Ovary (tissue), 9 donors: ENCODE results near the gene PRMT1. TPM values are rescaled to one million over a fixed set of nuclear protein-coding genes. Genes with fewer than 3 reads are reported as not detected.

Experiments used
- DNase-seq, 5 donors: peaks; one replicate each; pipeline ENCODE4 v3.0.0-alpha.2; 2019 to 2020
- H3K27ac ChIP-seq, 2 donors: fragments of 200-600 bp; one replicate each; pipeline versions ENCODE4 v1.5.1 to v1.8.0; 2019 to 2022
- H3K27me3 ChIP-seq: fragments of 200-600 bp; one replicate; pipeline ENCODE4 v1.8.0; 2022
- H3K36me3 ChIP-seq: fragments of 200-600 bp; sonication (generic); one replicate; pipeline ENCODE4 v1.5.1; 2019
- H3K4me1 ChIP-seq: one replicate; pipeline ENCODE4 v1.8.1; 2013; ENCODE audit warnings: mild to moderate bottlenecking, moderate library complexity; ENCODE audit not compliant: insufficient read depth
- H3K4me3 ChIP-seq: fragments of 200-600 bp; sonication (generic); one replicate; pipeline ENCODE4 v1.5.1; 2017
- H3K9me3 ChIP-seq, 2 donors: fragments of 200-600 bp in 1 of 2; sonication (generic) in 1 of 2; one replicate each; pipeline versions ENCODE4 v1.5.1 to v1.8.1; 2013 to 2019; ENCODE audit warnings: mild to moderate bottlenecking in 1 of 2, moderate library complexity in 1 of 2
- CTCF ChIP-seq, 3 donors: fragments of 450-650 bp in 2 of 3; fragments of 200-600 bp in 1 of 3; IDR thresholded peaks; one replicate each; pipeline versions ENCODE4 v1.5.1 to v1.8.0; 2016 to 2022; ENCODE audit warnings: antibody characterized with exemption in 3 of 3, mild to moderate bottlenecking in 1 of 3
- EP300 ChIP-seq: sonication (generic); formaldehyde crosslinking; IDR thresholded peaks from one replicate; pipeline ENCODE4 v1.6.1; 2017; ENCODE audit warnings: antibody characterized with exemption
- POLR2A ChIP-seq: fragments of 450-650 bp; IDR thresholded peaks from one replicate; pipeline ENCODE4 v1.6.1; 2017; ENCODE audit warnings: antibody characterized with exemption, mild to moderate bottlenecking, moderate library complexity
- WGBS, 3 donors: extraction: QIAGEN DNeasy Blood & Tissue Kit in 1 of 3; methylation state at CpG; one replicate each; pipeline versions ENCODE4 v1.1.5 to v1.1.7; 2013 to 2017; 5-methylcytosine and 5-hydroxymethylcytosine counted together
- intact Hi-C, 4 donors: fragments of 100-400 bp; cut with DNase I; formaldehyde crosslinking; loops; one replicate each; pipeline versions ENCODE4 v1.11.0 to v1.15.1; 2022 to 2023
- polyA plus RNA-seq, 2 donors: library from polyadenylated mRNA; stranded (reverse); fragments of 200-250 nt in 1 of 2; fragments of 350-450 nt in 1 of 2; fragmentation: Illumina TruSeq in 1 of 2; extraction: RNeasy Lipid Tissue Mini Kit (QIAGEN cat#74804) in 1 of 2; gene quantifications; one replicate each; pipeline ENCODE4 v1.2.3, GENCODE V29; 2013 to 2014
- total RNA-seq, 7 donors: library from RNA; depleted of rRNA in 2 of 7; stranded (reverse); fragments of >200 nt in 2 of 7; fragmentation: NEBNext Ultra II Directional in 3 of 7; extraction: Animal tissue kit (Norgen Biotek cat#: 25700) in 3 of 7; gene quantifications; one replicate each; pipeline versions ENCODE4 v1.1.0 to v1.2.4, GENCODE V29; 2016 to 2023
- donor health status: DM: no; HTN: no; CAD: no; lungs with moderate emphysema.
- donor health status: DM: no; HTN: no; CAD: no.
- donor health status: Bipolar disorder and iron deficiency.
- donor health status: DM: yes; HTN: yes; CAD: no.
- donor health status: DM: no; HTN: no; CAD: no.
- donor health status: DM: yes; HTN: yes; CAD: no.

Gene PRMT1
- total and polyA plus RNA-seq, 9 donors = 57.1 to 182 (median 152) TPM

DNA sequence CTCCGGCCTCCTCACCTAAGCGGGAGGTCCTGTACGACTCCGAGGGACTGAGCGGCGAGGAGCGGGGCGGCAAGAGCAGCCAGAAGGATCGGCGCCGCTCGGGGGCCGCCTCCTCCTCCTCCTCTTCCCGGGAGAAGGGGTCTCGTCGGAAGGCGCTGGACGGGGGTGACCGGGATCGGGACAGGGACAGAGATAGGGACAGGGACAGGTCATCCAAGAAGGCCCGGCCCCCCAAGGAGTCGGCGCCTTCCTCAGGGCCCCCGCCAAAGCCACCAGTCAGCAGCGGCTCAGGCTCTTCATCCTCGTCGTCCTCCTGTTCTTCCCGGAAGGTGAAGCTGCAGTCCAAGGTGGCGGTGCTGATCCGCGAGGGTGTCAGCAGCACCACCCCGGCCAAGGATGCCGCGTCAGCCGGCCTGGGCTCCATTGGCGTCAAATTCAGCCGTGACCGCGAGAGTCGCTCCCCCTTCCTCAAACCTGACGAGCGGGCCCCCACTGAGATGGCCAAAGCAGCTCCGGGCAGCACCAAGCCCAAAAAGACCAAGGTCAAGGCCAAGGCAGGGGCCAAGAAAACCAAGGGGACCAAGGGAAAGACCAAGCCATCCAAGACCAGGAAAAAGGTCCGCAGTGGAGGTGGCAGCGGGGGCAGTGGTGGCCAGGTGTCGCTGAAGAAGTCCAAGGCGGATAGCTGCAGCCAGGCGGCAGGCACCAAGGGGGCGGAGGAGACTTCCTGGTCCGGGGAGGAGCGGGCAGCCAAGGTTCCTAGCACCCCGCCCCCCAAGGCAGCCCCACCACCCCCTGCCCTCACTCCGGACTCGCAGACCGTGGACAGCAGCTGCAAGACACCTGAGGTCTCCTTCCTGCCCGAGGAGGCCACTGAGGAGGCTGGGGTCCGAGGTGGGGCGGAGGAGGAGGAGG lies 24.3 kb upstream of the PRMT1 start:
- H3K27me3 ChIP-seq = no peaks in the 10 kb centered on the region
- intact Hi-C loops = no loop called here
- 84 to 89% (median 86%) methylated on average over 58 of the region's 58 CpGs for WGBS, 3 donors
- no peak overlapping the region for H3K27ac ChIP-seq
- H3K4me3 ChIP-seq = no peak overlapping the region
- H3K36me3 ChIP-seq = no peaks in the 10 kb centered on the region
- H3K4me1 ChIP-seq = no peaks in the 10 kb centered on the region
- no peak for DNase-seq
- no peak for TF ChIP-seq POLR2A
- no peak for TF ChIP-seq CTCF (IDR thresholded peaks at IDR 0.05)
- TF ChIP-seq EP300 = no peak
- no peaks in the 10 kb centered on the region for H3K9me3 ChIP-seq

GRCh38 chr19:49653466-49653806 lies 23.6 kb upstream of the PRMT1 start:
- Histone ChIP-seq H3K36me3 (no peaks in the 10 kb centered on the region), H3K4me3 (no peak overlapping the region), H3K27ac (no peak overlapping the region), H3K4me1 (no peaks in the 10 kb centered on the region), H3K27me3 (no peaks in the 10 kb centered on the region), H3K9me3 (no peaks in the 10 kb centered on the region)
- 71 to 82% (median 72%) methylated on average over 13 of the region's 13 CpGs for WGBS, 3 donors
- DNase-seq = no peak
- no peak for TF ChIP-seq CTCF (IDR thresholded peaks at IDR 0.05)
- no peak for TF ChIP-seq EP300
- no peak for TF ChIP-seq POLR2A
- intact Hi-C loops = no loop called here

DNA sequence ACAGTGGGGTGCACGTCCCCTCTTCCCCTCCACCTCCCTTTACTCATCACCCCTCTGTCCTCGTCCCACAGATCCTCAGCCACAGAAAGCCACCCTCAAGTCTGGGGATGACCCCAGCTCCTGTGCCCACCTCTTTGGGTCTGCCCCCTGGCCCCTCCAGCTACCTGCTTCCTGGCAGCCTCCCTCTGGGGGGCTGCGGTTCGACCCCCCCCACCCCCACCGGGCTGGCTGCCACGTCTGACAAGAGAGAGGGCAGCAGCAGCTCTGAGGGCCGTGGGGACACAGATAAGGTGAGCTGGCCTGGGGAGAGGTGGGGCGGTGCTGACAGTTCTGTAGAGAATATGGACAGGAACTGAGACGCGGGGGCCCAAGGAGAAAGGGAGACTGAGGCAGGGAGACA lies 22.5 kb upstream of the PRMT1 start:
- Histone ChIP-seq H3K4me3 (no peak overlapping the region), H3K27me3 (no peaks in the 10 kb centered on the region), H3K4me1 (no peaks in the 10 kb centered on the region), H3K9me3 (no peaks in the 10 kb centered on the region), H3K27ac (no peak overlapping the region), H3K36me3 (no peaks in the 10 kb centered on the region)
- no peak for DNase-seq
- intact Hi-C loops = no loop called here
- WGBS, 3 donors = 73 to 77% (median 73%) methylated on average over 10 of the region's 10 CpGs
- no peak for TF ChIP-seq CTCF (IDR thresholded peaks at IDR 0.05)
- TF ChIP-seq POLR2A = no peak
- no peak for TF ChIP-seq EP300

- H3K36me3 ChIP-seq = no peaks in the 10 kb centered on the region
- DNase-seq = no peak
- H3K9me3 ChIP-seq = no peaks in the 10 kb centered on the region
- intact Hi-C loops = no loop called here
- no peak overlapping the region for H3K4me3 ChIP-seq
- 85 to 88% (median 87%) methylated on average over 23 of the region's 23 CpGs for WGBS, 3 donors
- H3K4me1 ChIP-seq = no peaks in the 10 kb centered on the region
- TF ChIP-seq POLR2A (no peak), CTCF (IDR thresholded peaks at IDR 0.05) (no peak), EP300 (no peak)
- no peak overlapping the region for H3K27ac ChIP-seq
- H3K27me3 ChIP-seq = no peaks in the 10 kb centered on the region
Observed at GRCh38 chr19:49655570-49656455, 21.3 kb upstream of the PRMT1 start.
